ENCODE measurements around the gene MTAP.

MTAP gene

GRCh38 chr9:21970800-21971640, 168.6 kb downstream of the MTAP start:
- H3K9me3 ChIP-seq (ENCODE audit: insufficient read depth, low read length) = no peaks in the 10 kb centered on the region
- TF ChIP-seq CTCF (IDR thresholded peaks at IDR 0.05; ENCODE audit: insufficient read depth, low read length, poor library complexity, severe bottlenecking) (no peak), EZH2phosphoT487 (conservative IDR thresholded peaks at IDR 0.05; ENCODE audit: low read length) (no peak)
- 0 out of 2 replicates have a peak, but pooled peaks cover 3% of the 10 kb centered on the region for H4K20me1 ChIP-seq (ENCODE audit: low read depth, low read length)
- no peaks in the 10 kb centered on the region for H3F3A ChIP-seq (ENCODE audit: insufficient read depth)
- H3K9me2 ChIP-seq (replicated peaks; ENCODE audit: insufficient read depth, low read length) = no peaks in the 10 kb centered on the region
- no peak overlapping the region for H3K4me2 ChIP-seq (ENCODE audit: low read depth, low read length, poor library complexity, severe bottlenecking)
- no peak overlapping the region for H3K4me3 ChIP-seq (ENCODE audit: insufficient read depth, low read length, poor library complexity, severe bottlenecking)
- H3K36me3 ChIP-seq (ENCODE audit: low read length) = 0 out of 2 replicates have a peak, but pooled peaks cover 13% of the 10 kb centered on the region
- H3K79me2 ChIP-seq (ENCODE audit: insufficient read depth, low read length) = peaks cover 19% of the 10 kb centered on the region; the same call in 1 of the 2 replicates
- no peak overlapping the region for H2AFZ ChIP-seq (ENCODE audit: low read depth, low read length, severe bottlenecking)
- no peak overlapping the region for H3K9ac ChIP-seq (ENCODE audit: low read length)
- no peaks in the 10 kb centered on the region for H3K27me3 ChIP-seq (ENCODE audit: low read length)
- no peak overlapping the region for H3K27ac ChIP-seq (ENCODE audit: low read depth, low read length)

GRCh38 chr9:21972361-21972760, 169.9 kb downstream of the MTAP start:
- 0 out of 2 replicates have a peak, but pooled peaks cover 3% of the 10 kb centered on the region for H4K20me1 ChIP-seq (ENCODE audit: low read depth, low read length)
- H3K79me2 ChIP-seq (ENCODE audit: insufficient read depth, low read length) = peaks cover 28% of the 10 kb centered on the region; the same call in 1 of the 2 replicates
- no peaks in the 10 kb centered on the region for H3K9me3 ChIP-seq (ENCODE audit: insufficient read depth, low read length)
- TF ChIP-seq EZH2phosphoT487 (conservative IDR thresholded peaks at IDR 0.05; ENCODE audit: low read length) (no peak), CTCF (IDR thresholded peaks at IDR 0.05; ENCODE audit: insufficient read depth, low read length, poor library complexity, severe bottlenecking) (no peak)
- H3F3A ChIP-seq (ENCODE audit: insufficient read depth) = no peaks in the 10 kb centered on the region
- H3K36me3 ChIP-seq (ENCODE audit: low read length) = 0 out of 2 replicates have a peak, but pooled peaks cover 9% of the 10 kb centered on the region
- no peaks in the 10 kb centered on the region for H3K27me3 ChIP-seq (ENCODE audit: low read length)
- no peak overlapping the region for H3K4me3 ChIP-seq (ENCODE audit: insufficient read depth, low read length, poor library complexity, severe bottlenecking)
- no peak overlapping the region for H3K4me2 ChIP-seq (ENCODE audit: low read depth, low read length, poor library complexity, severe bottlenecking)
- H3K9ac ChIP-seq (ENCODE audit: low read length) = no peak overlapping the region
- H3K9me2 ChIP-seq (replicated peaks; ENCODE audit: insufficient read depth, low read length) = no peaks in the 10 kb centered on the region
- H3K27ac ChIP-seq (ENCODE audit: low read depth, low read length) = no peak overlapping the region
- no peak overlapping the region for H2AFZ ChIP-seq (ENCODE audit: low read depth, low read length, severe bottlenecking)

GRCh38 chr9:21974343-21974721, 171.9 kb downstream of the MTAP start:
- no peak overlapping the region for H3K27ac ChIP-seq (ENCODE audit: low read depth, low read length)

More at GRCh38 chr9:21974343-21974721, 171.9 kb downstream of the MTAP start:
- Histone ChIP-seq H3K9me3 (ENCODE audit: insufficient read depth, low read length) (no peaks in the 10 kb centered on the region), H3K9ac (ENCODE audit: low read length) (no peak overlapping the region), H3K4me3 (ENCODE audit: insufficient read depth, low read length, poor library complexity, severe bottlenecking) (no peak overlapping the region), H3K79me2 (ENCODE audit: insufficient read depth, low read length) (peaks cover 45% of the 10 kb centered on the region; the same call in 1 of the 2 replicates), H4K20me1 (ENCODE audit: low read depth, low read length) (peaks cover 3% of the 10 kb centered on the region; the same call in 1 of the 2 replicates), H3K27me3 (ENCODE audit: low read length) (no peaks in the 10 kb centered on the region), H3K9me2 (replicated peaks; ENCODE audit: insufficient read depth, low read length) (no peaks in the 10 kb centered on the region), H2AFZ (ENCODE audit: low read depth, low read length, severe bottlenecking) (no peak overlapping the region), H3K4me2 (ENCODE audit: low read depth, low read length, poor library complexity, severe bottlenecking) (no peak overlapping the region), H3K36me3 (ENCODE audit: low read length) (0 out of 2 replicates have a peak, but pooled peaks cover 6% of the 10 kb centered on the region), H3F3A (ENCODE audit: insufficient read depth) (no peaks in the 10 kb centered on the region)
- no peak for TF ChIP-seq CTCF (IDR thresholded peaks at IDR 0.05; ENCODE audit: insufficient read depth, low read length, poor library complexity, severe bottlenecking)
- no peak for TF ChIP-seq EZH2phosphoT487 (conservative IDR thresholded peaks at IDR 0.05; ENCODE audit: low read length)

Measured in SU-DHL-6 (cell line).